Stomach (tissue), 4 donors: ENCODE results near the gene ITGB5.

Experiments
- EP300 ChIP-seq: sonication (generic); formaldehyde crosslinking; IDR thresholded peaks from one replicate; pipeline ENCODE4 v1.6.1; 2017; ENCODE audit warnings: antibody characterized with exemption
- POLR2AphosphoS5 ChIP-seq, 3 donors: sonication (generic); formaldehyde crosslinking; IDR thresholded peaks; one replicate each; pipeline ENCODE4 v1.6.1; 2016; ENCODE audit warnings: antibody characterized with exemption in 3 of 3
- TF ChIP-seq, protein P1 (sequence below), 7 experiments: fragments of 450-650 bp in 4 of 7; fragments of 200-600 bp in 3 of 7; sonication (generic) in 3 of 7; IDR thresholded peaks; one replicate each; pipeline ENCODE4 v1.5.1; 2016 to 2019; ENCODE audit warnings: antibody characterized with exemption in 7 of 7, control low read depth in 2 of 7, mild to moderate bottlenecking in 1 of 7

DNA sequence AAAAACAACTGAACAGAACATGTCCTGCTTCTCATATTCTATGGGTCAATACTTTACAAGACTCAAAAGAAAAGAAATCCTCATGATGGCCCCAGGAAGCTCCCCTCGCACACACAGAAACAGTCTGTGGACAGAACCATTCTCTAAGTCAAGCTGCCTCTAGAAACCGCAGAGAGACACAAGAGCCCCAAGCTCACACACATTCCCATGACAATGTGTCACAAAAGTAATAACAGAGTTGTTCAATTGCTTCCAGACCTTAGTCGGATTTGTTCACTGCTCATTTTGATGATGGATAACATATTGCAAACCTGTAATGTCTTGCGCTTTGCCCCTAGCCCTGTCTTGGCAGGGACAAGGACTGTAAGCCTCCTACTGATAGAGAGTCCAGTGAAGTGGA, 96.0 kb downstream of the ITGB5 start:
- TF ChIP-seq, protein P1, sequence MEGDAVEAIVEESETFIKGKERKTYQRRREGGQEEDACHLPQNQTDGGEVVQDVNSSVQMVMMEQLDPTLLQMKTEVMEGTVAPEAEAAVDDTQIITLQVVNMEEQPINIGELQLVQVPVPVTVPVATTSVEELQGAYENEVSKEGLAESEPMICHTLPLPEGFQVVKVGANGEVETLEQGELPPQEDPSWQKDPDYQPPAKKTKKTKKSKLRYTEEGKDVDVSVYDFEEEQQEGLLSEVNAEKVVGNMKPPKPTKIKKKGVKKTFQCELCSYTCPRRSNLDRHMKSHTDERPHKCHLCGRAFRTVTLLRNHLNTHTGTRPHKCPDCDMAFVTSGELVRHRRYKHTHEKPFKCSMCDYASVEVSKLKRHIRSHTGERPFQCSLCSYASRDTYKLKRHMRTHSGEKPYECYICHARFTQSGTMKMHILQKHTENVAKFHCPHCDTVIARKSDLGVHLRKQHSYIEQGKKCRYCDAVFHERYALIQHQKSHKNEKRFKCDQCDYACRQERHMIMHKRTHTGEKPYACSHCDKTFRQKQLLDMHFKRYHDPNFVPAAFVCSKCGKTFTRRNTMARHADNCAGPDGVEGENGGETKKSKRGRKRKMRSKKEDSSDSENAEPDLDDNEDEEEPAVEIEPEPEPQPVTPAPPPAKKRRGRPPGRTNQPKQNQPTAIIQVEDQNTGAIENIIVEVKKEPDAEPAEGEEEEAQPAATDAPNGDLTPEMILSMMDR (IDR thresholded peaks at IDR 0.05): no peak
- TF ChIP-seq EP300 (no peak), POLR2AphosphoS5 (IDR thresholded peaks at IDR 0.05) (no peak)
